Tibial nerve (tissue), 4 donors: ENCODE data around the gene PTPRM. TPM values are rescaled to one million over a fixed set of nuclear protein-coding genes. Genes with fewer than 3 reads are reported as not detected.

Experiments used
- DNase-seq, 2 donors: peaks; one replicate each; pipeline ENCODE4 v3.0.0-alpha.2; 2019; ENCODE audit warnings: low spot score in 2 of 2
- H3K27ac ChIP-seq, 4 donors: fragments of 200-600 bp; sonication (generic) in 3 of 4; one replicate each; pipeline ENCODE4 v1.5.1; 2017 to 2019; ENCODE audit warnings: mild to moderate bottlenecking in 1 of 4
- H3K27me3 ChIP-seq, 2 donors: fragments of 200-600 bp; sonication (generic) in 1 of 2; one replicate each; pipeline versions ENCODE4 v1.5.1 to v1.6.0; 2017 to 2019
- H3K36me3 ChIP-seq, 3 donors: fragments of 200-600 bp; sonication (generic); one replicate each; pipeline ENCODE4 v1.5.1; 2018 to 2019
- H3K4me1 ChIP-seq, 4 donors: fragments of 200-600 bp; sonication (generic) in 3 of 4; one replicate each; pipeline ENCODE4 v1.5.1; 2017 to 2019
- H3K4me3 ChIP-seq, 4 donors: fragments of 200-600 bp; sonication (generic) in 3 of 4; one replicate each; pipeline ENCODE4 v1.5.1; 2017 to 2019; ENCODE audit warnings: mild to moderate bottlenecking in 1 of 4, moderate library complexity in 1 of 4
- H3K9me3 ChIP-seq, 4 donors: fragments of 200-600 bp; sonication (generic) in 3 of 4; one replicate each; pipeline ENCODE4 v1.5.1; 2017 to 2019
- CTCF ChIP-seq, 5 experiments: fragments of 200-600 bp in 3 of 5; fragments of 450-650 bp in 2 of 5; sonication (generic) in 3 of 5; IDR thresholded peaks; one replicate each; pipeline ENCODE4 v1.5.1; 2016 to 2019; ENCODE audit warnings: antibody characterized with exemption in 5 of 5, mild to moderate bottlenecking in 3 of 5, moderate library complexity in 2 of 5
- EP300 ChIP-seq, 2 donors: sonication (generic); formaldehyde crosslinking; IDR thresholded peaks; one replicate each; pipeline ENCODE4 v1.6.1; 2017; ENCODE audit warnings: antibody characterized with exemption in 2 of 2, mild to moderate bottlenecking in 1 of 2
- POLR2A ChIP-seq, 2 donors: fragments of 450-650 bp; IDR thresholded peaks; one replicate each; pipeline ENCODE4 v1.6.1; 2017; ENCODE audit warnings: antibody characterized with exemption in 2 of 2, mild to moderate bottlenecking in 2 of 2, moderate library complexity in 2 of 2
- WGBS, 2 donors: methylation state at CpG; one replicate each; pipeline ENCODE4 v1.1.5; 2018; 5-methylcytosine and 5-hydroxymethylcytosine counted together
- total RNA-seq, 4 donors: library from RNA; depleted of rRNA; stranded (reverse); fragments of >200 nt; gene quantifications; one replicate each; pipeline ENCODE4 v1.1.0, GENCODE V29; 2016

Gene PTPRM
- total RNA-seq, 4 donors from 2014 or later = 62.2 to 92.4 (median 80.7) TPM

GRCh38 chr18:7770908-7771307 is 203.8 kb downstream of the PTPRM start:
- peaks cover 0 to 9% (median 0%) of the 10 kb centered on the region in 4 donors for H3K4me1 ChIP-seq
- no peak overlapping the region for H3K4me3 ChIP-seq
- H3K27me3 ChIP-seq = no peaks in the 10 kb centered on the region
- no peak overlapping the region for H3K27ac ChIP-seq
- no peaks in the 10 kb centered on the region for H3K36me3 ChIP-seq
- 54 to 60% methylated on average over 4 of the region's 4 CpGs for WGBS, 2 donors
- TF ChIP-seq EP300 (IDR thresholded peaks at IDR 0.05) (no peak), POLR2A (IDR thresholded peaks at IDR 0.05) (no peak), CTCF (IDR thresholded peaks at IDR 0.05) (no peak)
- no peaks in the 10 kb centered on the region for H3K9me3 ChIP-seq
- no peak for DNase-seq

DNA sequence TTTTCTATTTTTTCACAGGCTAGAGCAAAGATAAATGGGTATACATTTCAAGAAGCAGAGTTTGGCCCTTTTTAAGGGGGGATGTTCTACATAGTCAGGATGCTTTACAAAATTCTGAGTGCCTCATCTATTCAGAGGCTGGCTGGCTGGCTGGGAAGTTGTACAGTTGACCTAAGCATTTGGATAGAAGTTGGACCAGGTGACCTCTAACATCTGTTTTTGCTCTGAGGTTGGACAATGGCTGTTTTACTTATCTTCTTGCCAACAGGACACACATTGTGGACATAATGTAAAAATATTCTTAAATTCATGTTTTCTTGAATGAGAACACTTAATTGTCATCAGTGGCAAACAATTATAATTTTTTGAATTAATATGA is 205.4 kb downstream of the PTPRM start:
- Histone ChIP-seq H3K4me1 (peaks cover 0 to 9% (median 0%) of the 10 kb centered on the region in 4 donors), H3K27me3 (no peaks in the 10 kb centered on the region), H3K9me3 (no peaks in the 10 kb centered on the region), H3K4me3 (no peak overlapping the region), H3K27ac (no peak overlapping the region), H3K36me3 (no peaks in the 10 kb centered on the region)
- DNase-seq = no peak
- TF ChIP-seq EP300 (IDR thresholded peaks at IDR 0.05) (no peak), POLR2A (IDR thresholded peaks at IDR 0.05) (no peak)

GRCh38 chr18:7772951-7773350 is 205.8 kb downstream of the PTPRM start:
- TF ChIP-seq CTCF (IDR thresholded peaks at IDR 0.05) (no peak), EP300 (IDR thresholded peaks at IDR 0.05) (no peak), POLR2A (IDR thresholded peaks at IDR 0.05) (no peak)
- H3K4me3 ChIP-seq = no peak overlapping the region
- no peaks in the 10 kb centered on the region for H3K36me3 ChIP-seq
- H3K9me3 ChIP-seq = no peaks in the 10 kb centered on the region
- DNase-seq = no peak
- H3K27me3 ChIP-seq = no peaks in the 10 kb centered on the region
- no peak overlapping the region for H3K27ac ChIP-seq
- 55 to 68% methylated on average over 2 of the region's 2 CpGs for WGBS, 2 donors
- peaks cover 0 to 9% (median 0%) of the 10 kb centered on the region in 4 donors for H3K4me1 ChIP-seq

DNA sequence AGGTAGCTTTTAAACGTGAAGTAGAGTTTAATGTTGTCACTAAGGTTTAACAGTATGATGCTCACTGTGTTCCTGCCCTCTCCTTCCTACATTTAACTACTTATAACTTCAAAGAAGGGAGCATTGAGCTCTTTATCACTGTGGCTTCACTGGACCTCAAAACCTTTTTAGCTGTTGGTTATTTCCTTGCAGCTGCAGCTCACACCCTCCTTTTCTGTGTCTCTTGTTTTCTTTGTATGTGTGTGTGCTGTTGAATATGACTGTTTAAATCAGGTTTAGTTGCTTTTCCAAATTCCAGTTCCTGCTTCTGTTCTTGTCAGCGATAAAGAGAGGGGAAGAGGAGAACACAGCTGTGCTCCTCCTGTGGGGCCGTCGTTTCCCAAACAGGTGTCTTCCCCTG is 208.0 kb downstream of the PTPRM start:
- Histone ChIP-seq H3K27me3 (no peaks in the 10 kb centered on the region), H3K4me3 (no peak overlapping the region), H3K36me3 (no peaks in the 10 kb centered on the region), H3K9me3 (no peaks in the 10 kb centered on the region), H3K27ac (no peak overlapping the region), H3K4me1 (peaks cover 0 to 9% (median 0%) of the 10 kb centered on the region in 4 donors)
- DNase-seq = no peak
- 63 to 70% methylated on average over 4 of the region's 4 CpGs for WGBS, 2 donors
- TF ChIP-seq POLR2A (IDR thresholded peaks at IDR 0.05) (no peak), CTCF (IDR thresholded peaks at IDR 0.05) (no peak), EP300 (IDR thresholded peaks at IDR 0.05) (no peak)

- Histone ChIP-seq H3K4me3 (no peak overlapping the region), H3K4me1 (peaks cover 0 to 9% (median 0%) of the 10 kb centered on the region in 4 donors), H3K36me3 (no peaks in the 10 kb centered on the region), H3K27me3 (no peaks in the 10 kb centered on the region), H3K27ac (no peak overlapping the region), H3K9me3 (no peaks in the 10 kb centered on the region)
- DNase-seq = no peak
- no peak for TF ChIP-seq CTCF (IDR thresholded peaks at IDR 0.05)
- no peak for TF ChIP-seq EP300 (IDR thresholded peaks at IDR 0.05)
- TF ChIP-seq POLR2A (IDR thresholded peaks at IDR 0.05) = no peak
- WGBS, 2 donors = 80 to 92% methylated on average over 2 of the region's 2 CpGs
Measured at GRCh38 chr18:7775843-7776242, 208.7 kb downstream of the PTPRM start.

DNA sequence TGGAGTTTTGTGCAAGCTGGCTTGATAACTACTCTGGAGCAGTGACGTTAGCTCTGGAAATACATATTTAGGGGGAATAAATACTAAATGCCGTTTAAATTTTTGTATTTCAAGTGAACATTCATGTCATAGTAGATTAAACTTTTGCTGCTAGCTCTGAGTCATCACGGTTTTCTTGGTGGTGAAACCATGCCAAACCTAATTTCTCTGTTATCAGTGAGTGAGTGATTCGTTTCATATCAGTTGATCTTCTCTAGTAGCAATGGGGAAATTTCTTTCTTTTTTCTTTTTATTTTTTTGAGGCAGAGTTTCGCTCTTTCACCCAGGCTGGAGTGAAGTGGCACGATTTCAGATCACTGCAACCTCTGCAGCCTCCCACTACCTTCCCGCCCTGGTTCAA is 211.1 kb downstream of the PTPRM start:
- no peaks in the 10 kb centered on the region for H3K9me3 ChIP-seq
- TF ChIP-seq CTCF (IDR thresholded peaks at IDR 0.05) (no peak), POLR2A (IDR thresholded peaks at IDR 0.05) (no peak), EP300 (IDR thresholded peaks at IDR 0.05) (no peak)
- DNase-seq = no peak
- no peak overlapping the region for H3K27ac ChIP-seq
- no peaks in the 10 kb centered on the region for H3K36me3 ChIP-seq
- no peak overlapping the region for H3K4me3 ChIP-seq
- H3K27me3 ChIP-seq = no peaks in the 10 kb centered on the region
- 80 to 85% methylated on average over 7 of the region's 7 CpGs for WGBS, 2 donors
- H3K4me1 ChIP-seq = peaks cover 0 to under 1% (median 0%) of the 10 kb centered on the region in 4 donors
